HepG2 (cell line): ENCODE data around the gene IRAK1BP1. TPM values are rescaled to one million over a fixed set of nuclear protein-coding genes. Genes with fewer than 3 reads are reported as not detected.

ENCODE experiments used
- EZH2 ChIP-seq: conservative IDR thresholded peaks from 2 replicates; pipeline ENCODE4 v1.6.1; 2012; ENCODE audit warnings: mild to moderate bottlenecking, low read depth, low read length, moderate library complexity
- FOXJ3 ChIP-seq: sonication (generic); formaldehyde crosslinking; IDR thresholded peaks from 2 replicates; pipeline ENCODE4 v1.4.0; 2020; ENCODE audit warnings: missing genetic modification reagents, mild to moderate bottlenecking, borderline replicate concordance
- FOXK2 ChIP-seq: fragments of 450-650 bp; IDR thresholded peaks from 2 replicates; pipeline ENCODE4 v1.6.1; 2016
- HES4 ChIP-seq: sonication (generic); formaldehyde crosslinking; IDR thresholded peaks from 2 replicates; pipeline ENCODE4 v1.9.0; 2021; ENCODE audit warnings: mild to moderate bottlenecking, missing genetic modification reagents, borderline replicate concordance
- KAT7 ChIP-seq: IDR thresholded peaks from 2 replicates; pipeline ENCODE4 v1.6.1; 2018; ENCODE audit warnings: borderline replicate concordance, missing compliant biosample characterization
- KLF11 ChIP-seq: IDR thresholded peaks from 2 replicates; pipeline ENCODE4 v1.6.1; 2016; ENCODE audit warnings: missing compliant biosample characterization
- MAFF ChIP-seq: IDR thresholded peaks from 2 replicates; pipeline ENCODE4 v1.6.1; 2011; ENCODE audit warnings: low read depth, low read length, improper control_type of control experiment
- MTERF4 ChIP-seq: sonication (generic); formaldehyde crosslinking; IDR thresholded peaks from 2 replicates; pipeline ENCODE4 v1.8.0; 2023; ENCODE audit warnings: mild to moderate bottlenecking, missing genetic modification reagents
- MXD4 ChIP-seq: IDR thresholded peaks from 2 replicates; pipeline ENCODE4 v1.6.1; 2016; ENCODE audit warnings: mild to moderate bottlenecking, missing biosample characterization, missing genetic modification reagents
- NPAS2 ChIP-seq: sonication (generic); formaldehyde crosslinking; IDR thresholded peaks from 2 replicates; pipeline ENCODE4 v1.8.0; 2022; ENCODE audit warnings: mild to moderate bottlenecking, missing genetic modification reagents, borderline replicate concordance
- SAP130 ChIP-seq: IDR thresholded peaks from 2 replicates; pipeline ENCODE4 v1.6.1; 2016; ENCODE audit warnings: low read depth
- SRF ChIP-seq: IDR thresholded peaks from 2 replicates; pipeline ENCODE4 v1.6.1; 2011; ENCODE audit warnings: mild to moderate bottlenecking, low read depth, low read length, moderate library complexity
- SRSF9 ChIP-seq: fragments of 200-400 bp; formaldehyde crosslinking; IDR thresholded peaks from 2 replicates; pipeline ENCODE4 v1.6.1; 2018; ENCODE audit warnings: borderline replicate concordance, mild to moderate bottlenecking, low read depth, low read length; ENCODE audit not compliant: insufficient read depth, poor library complexity, severe bottlenecking
- SUZ12 ChIP-seq: fragments of 150-350 bp; IDR thresholded peaks from 2 replicates; pipeline ENCODE4 v1.6.1; 2014; ENCODE audit warnings: low read depth, low read length
- TBP ChIP-seq: sonication (generic); formaldehyde crosslinking; IDR thresholded peaks from 2 replicates; pipeline ENCODE4 v1.5.0; 2020; ENCODE audit warnings: missing genetic modification reagents
- TCF7L2 ChIP-seq: IDR thresholded peaks from 2 replicates; pipeline ENCODE4 v1.6.1; 2011; ENCODE audit warnings: mild to moderate bottlenecking, low read depth, low read length, moderate library complexity
- TFDP1 ChIP-seq: IDR thresholded peaks from 2 replicates; pipeline ENCODE4 v1.6.1; 2016; ENCODE audit warnings: missing compliant biosample characterization, missing genetic modification reagents, borderline replicate concordance
- ZMYM4 ChIP-seq: sonication (generic); formaldehyde crosslinking; IDR thresholded peaks from 2 replicates; pipeline ENCODE4 v1.8.1; 2023; ENCODE audit warnings: mild to moderate bottlenecking, missing genetic modification reagents
- ZNF580 ChIP-seq: IDR thresholded peaks from 2 replicates; pipeline ENCODE4 v1.6.1; 2016; ENCODE audit warnings: low read depth, borderline replicate concordance
- ZNF598 ChIP-seq: sonication (generic); formaldehyde crosslinking; IDR thresholded peaks from 2 replicates; pipeline ENCODE4 v1.5.1; 2020; ENCODE audit warnings: mild to moderate bottlenecking, missing genetic modification reagents, borderline replicate concordance
- ZNF740 ChIP-seq: sonication (generic); formaldehyde crosslinking; IDR thresholded peaks from 2 replicates; pipeline ENCODE4 v1.4.0; 2020; ENCODE audit warnings: missing genetic modification reagents
- ZNF75D ChIP-seq: sonication (generic); formaldehyde crosslinking; IDR thresholded peaks from 2 replicates; pipeline ENCODE4 v1.8.1; 2023; ENCODE audit warnings: missing genetic modification reagents, mild to moderate bottlenecking, borderline replicate concordance
- ZSCAN31 ChIP-seq: sonication (generic); formaldehyde crosslinking; IDR thresholded peaks from 2 replicates; pipeline ENCODE4 v1.5.0; 2020; ENCODE audit warnings: low read depth, mild to moderate bottlenecking, missing genetic modification reagents
- polyA plus RNA-seq, 8 experiments: library from polyadenylated mRNA; depleted of rRNA in 3 of 8; stranded (reverse) in 7 of 8; unstranded in 1 of 8; fragments of >200 nt; fragmentation: Illumina TruSeq in 4 of 8; extraction: Trizol in 4 of 8; gene quantifications; 2 replicates each; pipeline versions ENCODE4 v1.2.1 to v1.2.3, GENCODE V29; 2011 to 2016; ENCODE audit warnings: low read depth in 4 of 8, missing spikeins in 1 of 8, mixed read lengths in 1 of 8; ENCODE audit not compliant: insufficient read depth in 1 of 8
- total RNA-seq, 5 experiments: library from RNA; depleted of rRNA; stranded (reverse); fragments of >200 nt; fragmentation: Illumina TruSeq; extraction: Trizol; gene quantifications; 2 replicates each; pipeline ENCODE4 v1.2.3, GENCODE V29; 2016; ENCODE audit warnings: low read depth in 1 of 5
- TF ChIP-seq, protein P1 (sequence below): sonication (generic); formaldehyde crosslinking; IDR thresholded peaks from 2 replicates; pipeline ENCODE4 v1.9.0; 2021; ENCODE audit warnings: missing genetic modification reagents, borderline replicate concordance
- TF ChIP-seq, protein P2 (sequence below): sonication (generic); formaldehyde crosslinking; IDR thresholded peaks from 2 replicates; pipeline ENCODE4 v1.4.0; 2020; ENCODE audit warnings: mild to moderate bottlenecking, missing genetic modification reagents

The IRAK1BP1 gene
- total and polyA plus RNA-seq, 2 of the 13 experiments (the other 11 are each of a cell fraction or from before 2014, with no cell fraction given): 0.86 to 1.5 TPM

DNA sequence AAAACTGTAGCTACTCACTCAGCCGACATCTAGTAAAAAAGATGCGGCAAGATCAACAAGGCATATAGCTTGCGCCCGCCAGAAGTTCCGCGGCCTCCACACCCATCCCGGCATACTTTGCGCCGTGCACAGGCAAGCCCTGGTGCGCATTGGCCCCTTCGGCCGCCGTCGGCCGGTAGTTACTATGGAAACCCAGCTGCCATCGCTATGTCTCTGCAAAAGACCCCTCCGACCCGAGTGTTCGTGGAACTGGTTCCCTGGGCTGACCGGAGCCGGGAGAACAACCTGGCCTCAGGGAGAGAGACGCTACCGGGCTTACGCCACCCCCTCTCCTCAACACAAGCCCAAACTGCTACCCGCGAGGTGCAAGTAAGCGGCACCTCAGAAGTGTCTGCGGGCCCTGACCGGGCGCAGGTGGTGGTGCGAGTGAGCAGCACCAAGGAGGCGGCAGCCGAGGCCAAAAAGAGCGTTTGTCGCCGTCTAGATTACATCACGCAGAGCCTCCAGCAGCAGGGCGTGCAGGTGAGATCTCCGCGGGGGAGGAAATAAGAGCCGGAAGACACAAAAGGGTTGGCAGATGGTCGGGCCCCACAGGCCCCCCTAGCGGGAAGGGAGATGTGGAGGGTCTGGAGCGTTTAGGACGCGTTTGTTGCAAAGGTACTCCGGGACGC is at the start of gene IRAK1BP1 (continued):
- TF ChIP-seq MXD4 (CRISPR knock-in tag) (0 out of 2 replicates have a peak, but pooled peaks have one; percentile 45), ZSCAN31 (CRISPR knock-in tag) (peak; percentile 90), MTERF4 (no peak), SRF (no peak), NPAS2 (CRISPR knock-in tag) (no peak), ZNF740 (CRISPR knock-in tag) (no peak), HES4 (CRISPR knock-in tag) (no peak), ZMYM4 (CRISPR knock-in tag) (peak; percentile 65), SAP130 (CRISPR knock-in tag) (peak; percentile 83), KLF11 (CRISPR knock-in tag) (no peak), FOXK2 (no peak), EZH2 (no peak), KAT7 (CRISPR knock-in tag) (no peak), FOXJ3 (CRISPR knock-in tag) (no peak), ZNF580 (CRISPR knock-in tag) (no peak), TCF7L2 (no peak), MAFF (no peak), SRSF9 (no peak), ZNF598 (peak; percentile 85; the same call in 1 of the 2 replicates), SUZ12 (0 out of 2 replicates have a peak, but pooled peaks have one; percentile 19), TBP (no peak), TFDP1 (CRISPR knock-in tag) (peak; percentile 41; the same call in 1 of the 2 replicates), ZNF75D (no peak)
- TF ChIP-seq, protein P1, sequence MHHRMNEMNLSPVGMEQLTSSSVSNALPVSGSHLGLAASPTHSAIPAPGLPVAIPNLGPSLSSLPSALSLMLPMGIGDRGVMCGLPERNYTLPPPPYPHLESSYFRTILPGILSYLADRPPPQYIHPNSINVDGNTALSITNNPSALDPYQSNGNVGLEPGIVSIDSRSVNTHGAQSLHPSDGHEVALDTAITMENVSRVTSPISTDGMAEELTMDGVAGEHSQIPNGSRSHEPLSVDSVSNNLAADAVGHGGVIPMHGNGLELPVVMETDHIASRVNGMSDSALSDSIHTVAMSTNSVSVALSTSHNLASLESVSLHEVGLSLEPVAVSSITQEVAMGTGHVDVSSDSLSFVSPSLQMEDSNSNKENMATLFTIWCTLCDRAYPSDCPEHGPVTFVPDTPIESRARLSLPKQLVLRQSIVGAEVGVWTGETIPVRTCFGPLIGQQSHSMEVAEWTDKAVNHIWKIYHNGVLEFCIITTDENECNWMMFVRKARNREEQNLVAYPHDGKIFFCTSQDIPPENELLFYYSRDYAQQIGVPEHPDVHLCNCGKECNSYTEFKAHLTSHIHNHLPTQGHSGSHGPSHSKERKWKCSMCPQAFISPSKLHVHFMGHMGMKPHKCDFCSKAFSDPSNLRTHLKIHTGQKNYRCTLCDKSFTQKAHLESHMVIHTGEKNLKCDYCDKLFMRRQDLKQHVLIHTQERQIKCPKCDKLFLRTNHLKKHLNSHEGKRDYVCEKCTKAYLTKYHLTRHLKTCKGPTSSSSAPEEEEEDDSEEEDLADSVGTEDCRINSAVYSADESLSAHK (CRISPR knock-in tag): no peak
- TF ChIP-seq, protein P2, sequence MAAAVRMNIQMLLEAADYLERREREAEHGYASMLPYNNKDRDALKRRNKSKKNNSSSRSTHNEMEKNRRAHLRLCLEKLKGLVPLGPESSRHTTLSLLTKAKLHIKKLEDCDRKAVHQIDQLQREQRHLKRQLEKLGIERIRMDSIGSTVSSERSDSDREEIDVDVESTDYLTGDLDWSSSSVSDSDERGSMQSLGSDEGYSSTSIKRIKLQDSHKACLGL (CRISPR knock-in tag): no peak; the same call in none of the 2 replicates
